ENCODE results near the gene ARHGAP25.

DNA sequence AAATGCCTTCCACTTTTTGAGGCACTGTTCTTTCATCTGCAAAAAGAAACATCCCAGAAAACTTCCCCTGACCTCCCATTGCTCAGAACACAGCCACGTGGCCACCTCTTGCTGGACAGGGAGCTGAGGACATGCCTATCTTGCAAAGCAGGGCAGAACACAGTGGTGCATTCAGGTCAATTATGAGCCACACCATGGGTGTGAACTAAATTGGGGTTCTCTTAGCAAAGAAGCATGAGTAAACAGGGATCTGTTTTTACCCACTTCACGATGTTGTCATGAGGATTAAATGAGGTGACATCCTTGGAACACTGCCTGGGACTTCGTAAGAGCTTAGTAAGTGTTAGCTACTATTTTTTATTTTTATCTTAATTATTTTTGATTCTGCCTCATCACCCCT lies 111.5 kb downstream of the ARHGAP25 start:
- TF ChIP-seq, protein P1, sequence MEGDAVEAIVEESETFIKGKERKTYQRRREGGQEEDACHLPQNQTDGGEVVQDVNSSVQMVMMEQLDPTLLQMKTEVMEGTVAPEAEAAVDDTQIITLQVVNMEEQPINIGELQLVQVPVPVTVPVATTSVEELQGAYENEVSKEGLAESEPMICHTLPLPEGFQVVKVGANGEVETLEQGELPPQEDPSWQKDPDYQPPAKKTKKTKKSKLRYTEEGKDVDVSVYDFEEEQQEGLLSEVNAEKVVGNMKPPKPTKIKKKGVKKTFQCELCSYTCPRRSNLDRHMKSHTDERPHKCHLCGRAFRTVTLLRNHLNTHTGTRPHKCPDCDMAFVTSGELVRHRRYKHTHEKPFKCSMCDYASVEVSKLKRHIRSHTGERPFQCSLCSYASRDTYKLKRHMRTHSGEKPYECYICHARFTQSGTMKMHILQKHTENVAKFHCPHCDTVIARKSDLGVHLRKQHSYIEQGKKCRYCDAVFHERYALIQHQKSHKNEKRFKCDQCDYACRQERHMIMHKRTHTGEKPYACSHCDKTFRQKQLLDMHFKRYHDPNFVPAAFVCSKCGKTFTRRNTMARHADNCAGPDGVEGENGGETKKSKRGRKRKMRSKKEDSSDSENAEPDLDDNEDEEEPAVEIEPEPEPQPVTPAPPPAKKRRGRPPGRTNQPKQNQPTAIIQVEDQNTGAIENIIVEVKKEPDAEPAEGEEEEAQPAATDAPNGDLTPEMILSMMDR (conservative IDR thresholded peaks at IDR 0.05; ENCODE audit: low read depth, low read length), result no peak
- TF ChIP-seq EZH2 (IDR thresholded peaks at IDR 0.05; ENCODE audit: borderline replicate concordance, low read depth, low read length, poor library complexity, severe bottlenecking), result no peak

Measured in A673 (cell line).